Loucy (cell line): ENCODE data around the gene PEX14.

ENCODE experiments used
- CTCF ChIP-seq: fragments of 200-600 bp; sonication (generic); conservative IDR thresholded peaks from 2 replicates; pipeline ENCODE4 v1.5.1; 2014; ENCODE audit warnings: mild to moderate bottlenecking, antibody characterized with exemption, low read length
- EZH2phosphoT487 ChIP-seq: fragments of 200-600 bp; IDR thresholded peaks from 2 replicates; pipeline ENCODE4 v1.6.1; 2018; ENCODE audit warnings: antibody characterized with exemption, mild to moderate bottlenecking, moderate library complexity, borderline replicate concordance

- TF ChIP-seq CTCF (no peak), EZH2phosphoT487 (no peak)
Observed at GRCh38 chr1:10670190-10670589, 195.4 kb downstream of the PEX14 start.
